GM19397 (cell line): Measurements from ENCODE around the gene CCSAP.
A peak's percentile ranks its signal among the peaks of the same experiment; 100 is the strongest.
"Not testable (repeated sequence)": the region's sequence is repeated elsewhere in the genome, so short reads cannot be mapped to it uniquely, and the experiment has no call there.

ENCODE experiments used
- ATAC-seq: cut with Tn5 transposase; IDR thresholded peaks from one replicate; pipeline ENCODE4 v1.9.1; 2021; ENCODE audit warnings: mild to moderate bottlenecking, moderate library complexity; ENCODE audit not compliant: unreplicated experiment

The CCSAP gene

GRCh38 chr1:229293528-229294204, 49.2 kb downstream of the CCSAP start:
- ATAC-seq: no peak

- not testable (repeated sequence) for ATAC-seq
Observed at GRCh38 chr1:229291686-229292085, 51.2 kb downstream of the CCSAP start.

- no peak for ATAC-seq
Observed at GRCh38 chr1:229288516-229288915, 54.3 kb downstream of the CCSAP start.

- no peak for ATAC-seq
Observed at GRCh38 chr1:229287267-229287666, 55.6 kb downstream of the CCSAP start.

- ATAC-seq: no peak
Observed at GRCh38 chr1:229286099-229286766, 56.6 kb downstream of the CCSAP start.

GRCh38 chr1:229285440-229285839, 57.4 kb downstream of the CCSAP start:
- no peak for ATAC-seq

GRCh38 chr1:229284887-229285286, 58.0 kb downstream of the CCSAP start:
- no peak for ATAC-seq

GRCh38 chr1:229283183-229283611, 59.6 kb downstream of the CCSAP start:
- ATAC-seq: no peak

GRCh38 chr1:229282295-229282823, 60.5 kb downstream of the CCSAP start:
- ATAC-seq: no peak

GRCh38 chr1:229281339-229281926, 61.4 kb downstream of the CCSAP start:
- ATAC-seq: no peak

- no peak for ATAC-seq
Observed at GRCh38 chr1:229280921-229281320, 61.9 kb downstream of the CCSAP start.

GRCh38 chr1:229280037-229280828, 62.6 kb downstream of the CCSAP start:
- no peak for ATAC-seq

- no peak for ATAC-seq
Observed at GRCh38 chr1:229279242-229279641, 63.6 kb downstream of the CCSAP start.

GRCh38 chr1:229278120-229278741, 64.6 kb downstream of the CCSAP start:
- ATAC-seq: no peak

GRCh38 chr1:229275005-229275404, 67.8 kb downstream of the CCSAP start:
- ATAC-seq: no peak

GRCh38 chr1:229273507-229274232, 69.2 kb downstream of the CCSAP start:
- no peak for ATAC-seq

GRCh38 chr1:229272164-229273158, 70.4 kb downstream of the CCSAP start:
- no peak for ATAC-seq

GRCh38 chr1:229271448-229272159, 71.2 kb downstream of the CCSAP start:
- ATAC-seq: peak; percentile 55
